Spleen (tissue), 7 donors: ENCODE results near the gene TC2N.

Experiments
- CTCF ChIP-seq, 11 experiments: fragments of 200-600 bp in 7 of 11; fragments of 450-650 bp in 4 of 11; sonication (generic) in 4 of 11; IDR thresholded peaks in 8 of 11; conservative IDR thresholded peaks in 3 of 11; 1 replicate in 7 of 11; 2 replicates in 4 of 11; pipeline versions ENCODE4 v1.4.0 to v1.8.0; 2016 to 2021; ENCODE audit warnings: antibody characterized with exemption in 11 of 11, inconsistent platforms in 4 of 11, mild to moderate bottlenecking in 1 of 11
- POLR2AphosphoS5 ChIP-seq, 3 donors: sonication (generic); formaldehyde crosslinking; IDR thresholded peaks; one replicate each; pipeline ENCODE4 v1.5.1; 2017; ENCODE audit warnings: antibody characterized with exemption in 3 of 3
- donor health status: DM: no; HTN: no; CAD: no; lungs with moderate emphysema.
- donor health status: DM: no; HTN: no; CAD: no.
- donor health status: DM: no; HTN: no; CAD: no.

GRCh38 chr14:91870890-91871289 lies 3.6 kb upstream of the TC2N start:
- TF ChIP-seq CTCF (IDR thresholded peaks at IDR 0.05 in 8 of 11, conservative IDR thresholded peaks at IDR 0.05 in 3 of 11): no peak
- TF ChIP-seq POLR2AphosphoS5 (IDR thresholded peaks at IDR 0.05): no peak
